A549 (cell line): ENCODE data around the gene ANKDD1A. TPM values are rescaled to one million over a fixed set of nuclear protein-coding genes. Genes with fewer than 3 reads are reported as not detected.

Experiments used
- ATAC-seq, 2 experiments: fragments of 200-7000 bp in 1 of 2; fragments of >200 bp in 1 of 2; cut with Nextera tagmentation in 1 of 2; cut with Tn5 transposase in 1 of 2; 3 replicates each; pipeline versions ENCODE4 v1.8.0 to v1.9.1; 2018 to 2020; ENCODE audit warnings: mild to moderate bottlenecking in 1 of 2, moderate library complexity in 1 of 2
- CTCF ChIA-PET: fragments of 300-600 bp; sonication (Branson Sonifier 250); formaldehyde crosslinking; extraction: SDS; loops from one replicate; lab custom pipeline; 2021; ENCODE audit warnings: antibody characterized with exemption, inconsistent platforms; lab: Yijun Ruan, JAX
- POLR2A ChIA-PET: fragments of 350-600 bp; formaldehyde crosslinking; extraction: SDS; loops from one replicate; lab custom pipeline; 2021; ENCODE audit warnings: antibody characterized with exemption, inconsistent platforms; lab: Yijun Ruan, JAX
- DNase-seq, 2 experiments: peaks; one replicate each; pipeline versions ENCODE4 v3.0.0 to v3.0.0-alpha.2; 2011 to 2016; ENCODE audit warnings: low read depth in 1 of 2, low spot score in 1 of 2
- FAIRE-seq: peaks from 2 replicates; lab custom pipeline; 2011; peaks lifted over from hg19 to GRCh38; lab: Jason Lieb, UNC
- H3K27ac ChIP-seq, 2 experiments: fragments of >200 bp; sonication (Bioruptor Twin); formaldehyde crosslinking; 3 replicates each; pipeline ENCODE4 v1.5.1; 2016 to 2017
- H3K4me1 ChIP-seq: fragments of >200 bp; sonication (Bioruptor Twin); formaldehyde crosslinking; 3 replicates; pipeline ENCODE4 v1.6.1; 2016
- H3K4me2 ChIP-seq: fragments of >200 bp; sonication (Bioruptor Twin); formaldehyde crosslinking; 3 replicates; pipeline ENCODE4 v1.6.1; 2016
- H3K4me3 ChIP-seq: fragments of >200 bp; sonication (Bioruptor Twin); formaldehyde crosslinking; 3 replicates; pipeline ENCODE4 v1.5.1; 2016
- H3K9me3 ChIP-seq: fragments of >200 bp; sonication (Bioruptor Twin); formaldehyde crosslinking; 3 replicates; pipeline ENCODE4 v1.6.1; 2016
- CBX2 ChIP-seq: fragments of 200-600 bp; sonication (generic); IDR thresholded peaks from 2 replicates; pipeline ENCODE4 v1.6.1; 2016; ENCODE audit warnings: low read depth, mild to moderate bottlenecking, borderline replicate concordance
- CHD2 ChIP-seq: fragments of 150-350 bp; IDR thresholded peaks from 2 replicates; pipeline ENCODE4 v1.6.1; 2014; ENCODE audit warnings: low read length; ENCODE audit not compliant: partially characterized antibody
- EHMT2 ChIP-seq: fragments of 200-600 bp; sonication (generic); IDR thresholded peaks from 2 replicates; pipeline ENCODE4 v1.6.1; 2016; ENCODE audit warnings: antibody characterized with exemption, low read depth, mild to moderate bottlenecking, moderate library complexity
- EP300 ChIP-seq, 2 experiments: fragments of >200 bp; sonication (Bioruptor Twin); formaldehyde crosslinking; IDR thresholded peaks; 2 replicates in 1 of 2; 3 replicates in 1 of 2; pipeline ENCODE4 v1.6.1; 2016 to 2017
- ESRRA ChIP-seq: fragments of 150-350 bp; IDR thresholded peaks from 2 replicates; pipeline ENCODE4 v1.6.1; 2014; ENCODE audit warnings: mild to moderate bottlenecking, low read length, borderline replicate concordance
- FOSB ChIP-seq: fragments of 250-450 bp; sonication (Bioruptor Pico); IDR thresholded peaks from 2 replicates; pipeline ENCODE4 v1.5.0; 2020; ENCODE audit warnings: mild to moderate bottlenecking, moderate library complexity
- FOSL2 ChIP-seq, 2 experiments: fragments of 450-650 bp in 1 of 2; fragments of >200 bp in 1 of 2; sonication (Bioruptor Twin) in 1 of 2; formaldehyde crosslinking; IDR thresholded peaks; 2 replicates each; pipeline versions ENCODE4 v1.5.0 to v1.6.1; 2016 to 2020; ENCODE audit warnings: mild to moderate bottlenecking in 1 of 2, moderate library complexity in 1 of 2
- FOXS1 ChIP-seq: fragments of 250-450 bp; sonication (Bioruptor Pico); IDR thresholded peaks from 2 replicates; pipeline ENCODE4 v1.5.0; 2020; ENCODE audit warnings: mild to moderate bottlenecking, moderate library complexity
- GATA3 ChIP-seq: IDR thresholded peaks from 2 replicates; pipeline ENCODE4 v1.6.1; 2012; ENCODE audit warnings: borderline replicate concordance
- HDAC2 ChIP-seq: fragments of 200-600 bp; sonication (generic); IDR thresholded peaks from 2 replicates; pipeline ENCODE4 v1.6.1; 2016
- HOXB13 ChIP-seq: fragments of 250-450 bp; sonication (Bioruptor Pico); IDR thresholded peaks from 2 replicates; pipeline ENCODE4 v1.5.0; 2020; ENCODE audit warnings: low read depth, mild to moderate bottlenecking, moderate library complexity
- JUN ChIP-seq, 2 experiments: fragments of >200 bp; sonication (Bioruptor Twin); formaldehyde crosslinking; IDR thresholded peaks; 2 replicates in 1 of 2; 3 replicates in 1 of 2; pipeline ENCODE4 v1.6.1; 2016 to 2017
- KDM1A ChIP-seq: fragments of 200-600 bp; sonication (generic); IDR thresholded peaks from 2 replicates; pipeline ENCODE4 v1.6.1; 2016; ENCODE audit warnings: low read depth, mild to moderate bottlenecking
- RCOR1 ChIP-seq: fragments of 150-350 bp; IDR thresholded peaks from 2 replicates; pipeline ENCODE4 v1.6.1; 2014; ENCODE audit warnings: antibody characterized with exemption, low read length, low read depth
- RFX5 ChIP-seq: fragments of 450-650 bp; IDR thresholded peaks from 2 replicates; pipeline ENCODE4 v1.7.1; 2014; ENCODE audit warnings: antibody characterized with exemption, mild to moderate bottlenecking, moderate library complexity
- TP53 ChIP-seq: fragments of 250-450 bp; sonication (Bioruptor Pico); IDR thresholded peaks from 2 replicates; pipeline ENCODE4 v1.5.0; 2021; ENCODE audit warnings: mild to moderate bottlenecking, moderate library complexity
- ZC3H11A ChIP-seq: fragments of 450-650 bp; IDR thresholded peaks from 2 replicates; pipeline ENCODE4 v1.6.1; 2014; ENCODE audit warnings: antibody characterized with exemption, mild to moderate bottlenecking
- ZFP36 ChIP-seq: fragments of 450-650 bp; IDR thresholded peaks from 2 replicates; pipeline ENCODE4 v1.6.1; 2014; ENCODE audit warnings: borderline replicate concordance; ENCODE audit not compliant: partially characterized antibody
- ZSCAN20 ChIP-seq: fragments of 250-450 bp; sonication (Bioruptor Pico); IDR thresholded peaks from 2 replicates; pipeline ENCODE4 v1.8.0; 2022; ENCODE audit warnings: mild to moderate bottlenecking, moderate library complexity
- WGBS: methylation state at CpG from one replicate; pipeline ENCODE4 v1.1.6; 2017; ENCODE audit errors: missing lambda C conversion rate; 5-methylcytosine and 5-hydroxymethylcytosine counted together
- polyA plus RNA-seq, 4 experiments: library from polyadenylated mRNA; depleted of rRNA in 3 of 4; stranded (reverse); fragments of >200 nt; fragmentation: RNase III in 1 of 4; extraction: RNeasy Plus Mini Kit Qiagen cat#74134 plus additional on column Dnase treatment in 1 of 4; gene quantifications; 2 replicates in 3 of 4; 3 replicates in 1 of 4; pipeline ENCODE4 v1.2.3, GENCODE V29; 2011 to 2017
- TF ChIP-seq, protein P1 (sequence below): IDR thresholded peaks from 2 replicates; pipeline ENCODE4 v1.6.1; 2012; ENCODE audit warnings: low read depth, borderline replicate concordance
- TF ChIP-seq, protein P2 (sequence below): IDR thresholded peaks from 2 replicates; pipeline ENCODE4 v1.6.1; 2012
- TF ChIP-seq, protein P3 (sequence below): IDR thresholded peaks from 2 replicates; pipeline ENCODE4 v1.6.1; 2012
- TF ChIP-seq, protein P4 (sequence below): fragments of >200 bp; sonication (Bioruptor Twin); formaldehyde crosslinking; IDR thresholded peaks from 2 replicates; pipeline ENCODE4 v1.6.1; 2016
- TF ChIP-seq, protein P5 (sequence below): fragments of 200-600 bp; sonication (generic); IDR thresholded peaks from 2 replicates; pipeline ENCODE4 v1.6.1; 2016; ENCODE audit warnings: antibody characterized with exemption, mild to moderate bottlenecking, moderate library complexity

Gene ANKDD1A
- polyA plus RNA-seq, 2 of the 4 experiments (the other 2 are of a cell fraction), result 2.7 to 2.8 TPM

DNA sequence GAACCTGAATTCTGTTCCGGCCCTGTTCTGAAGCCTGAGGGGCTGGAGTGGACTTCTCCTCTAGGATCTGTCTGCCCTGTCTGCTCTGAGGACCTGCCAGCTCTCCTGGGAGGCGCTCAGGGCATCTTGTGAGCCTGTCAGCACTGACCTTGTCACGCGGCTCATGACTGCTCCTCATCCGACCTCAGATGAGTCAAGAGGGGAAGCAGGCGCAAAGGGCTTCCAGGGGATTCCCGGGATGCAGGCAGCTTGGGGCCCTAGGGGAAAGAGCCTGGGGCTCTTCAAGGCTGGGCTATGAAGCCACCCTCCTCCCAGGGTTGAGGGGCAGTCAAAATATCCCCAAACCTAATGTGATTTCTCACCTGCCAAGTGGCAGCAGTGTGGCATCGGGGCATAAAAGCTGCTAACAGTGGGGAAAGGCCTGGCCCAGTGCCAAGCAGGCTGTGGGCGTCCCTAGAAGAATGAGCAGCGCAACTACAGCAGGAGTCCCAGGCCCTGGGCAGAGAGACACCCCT is 27.6 kb upstream of the ANKDD1A start:
- FAIRE-seq, result peak; percentile 54
- Histone ChIP-seq H3K4me3 (no peak overlapping the region), H3K4me2 (peak overlapping the region; percentile 62), H3K9me3 (no peaks in the 10 kb centered on the region), H3K4me1 (peaks cover 26% of the 10 kb centered on the region), H3K27ac (peak overlapping the region; percentile 49 to 76; a peak in 5 of 6 replicates)
- ChIA-PET CTCF (interaction anchor here (1.1 to 1.6 kb wide), 4 partner anchors 9 to 113 kb away, joined by 3 to 5 read pairs (median 4); no protein-coding TSS in a partner anchor), POLR2A (no interaction called here)
- WGBS, result 16% methylated on average over 9 of the region's 10 CpGs
- peak; percentile 84 to 92 for DNase-seq
- peak; percentile 91 to 94 for ATAC-seq
- TF ChIP-seq, protein P1, sequence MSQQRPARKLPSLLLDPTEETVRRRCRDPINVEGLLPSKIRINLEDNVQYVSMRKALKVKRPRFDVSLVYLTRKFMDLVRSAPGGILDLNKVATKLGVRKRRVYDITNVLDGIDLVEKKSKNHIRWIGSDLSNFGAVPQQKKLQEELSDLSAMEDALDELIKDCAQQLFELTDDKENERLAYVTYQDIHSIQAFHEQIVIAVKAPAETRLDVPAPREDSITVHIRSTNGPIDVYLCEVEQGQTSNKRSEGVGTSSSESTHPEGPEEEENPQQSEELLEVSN, result no peak
- TF ChIP-seq FOSL2 (IDR thresholded peaks at IDR 0.05), result no peak
- TF ChIP-seq FOSL2 (CRISPR knock-in tag; IDR thresholded peaks at IDR 0.05), result peak; percentile 81
- peak; percentile 24 for TF ChIP-seq ZFP36
- 0 out of 2 replicates have a peak, but pooled peaks have one; percentile 25 for TF ChIP-seq RFX5
- TF ChIP-seq, protein P2, sequence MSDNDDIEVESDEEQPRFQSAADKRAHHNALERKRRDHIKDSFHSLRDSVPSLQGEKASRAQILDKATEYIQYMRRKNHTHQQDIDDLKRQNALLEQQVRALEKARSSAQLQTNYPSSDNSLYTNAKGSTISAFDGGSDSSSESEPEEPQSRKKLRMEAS, result peak; percentile 70
- TF ChIP-seq TP53 (CRISPR knock-in tag), result no peak
- TF ChIP-seq EP300 (IDR thresholded peaks at IDR 0.05), result peak in 1 of 2 experiments; percentile 42; a peak in 1 of 5 replicates
- TF ChIP-seq FOXS1 (CRISPR knock-in tag), result no peak
- peak in 1 of 2 experiments; percentile 47; a peak in 1 of 5 replicates for TF ChIP-seq JUN (IDR thresholded peaks at IDR 0.05)

DNA sequence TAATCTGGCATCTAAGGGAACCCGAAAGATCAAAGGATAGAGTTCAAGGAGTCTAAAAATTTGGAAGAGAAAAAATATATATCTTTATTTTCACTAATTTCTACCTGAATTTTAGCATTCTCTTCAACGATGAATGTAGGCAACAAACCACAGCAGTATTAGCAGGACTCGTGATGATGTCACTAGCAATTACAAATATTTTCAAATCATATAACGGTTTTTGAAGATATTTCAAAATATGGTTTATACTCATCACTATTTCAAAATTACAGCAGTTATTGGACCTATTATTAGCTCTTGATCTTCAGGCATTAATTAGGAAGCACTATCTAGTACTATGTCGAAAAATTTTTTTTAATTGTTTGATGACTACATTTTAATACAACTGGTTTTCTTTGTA is 27.0 kb upstream of the ANKDD1A start:
- H3K4me2 ChIP-seq, result peak overlapping the region; percentile 62; the same call in 2 of the 3 replicates
- 71% methylated on average over 5 of the region's 5 CpGs for WGBS
- ChIA-PET CTCF (interaction anchor here (1.1 to 1.8 kb wide), 4 partner anchors 10 to 59 kb away, joined by 3 to 5 read pairs (median 4); no protein-coding TSS in a partner anchor), POLR2A (no interaction called here)
- H3K9me3 ChIP-seq, result no peaks in the 10 kb centered on the region
- DNase-seq (no peak), FAIRE-seq (no peak), ATAC-seq (no peak)
- peaks cover 26% of the 10 kb centered on the region for H3K4me1 ChIP-seq
- TF ChIP-seq RCOR1 (no peak), GATA3 (no peak), CBX2 (no peak), CHD2 (no peak), KDM1A (no peak), HOXB13 (CRISPR knock-in tag) (no peak), RFX5 (no peak), EHMT2 (no peak), ESRRA (no peak), FOSB (CRISPR knock-in tag) (no peak), ZC3H11A (no peak), FOXS1 (CRISPR knock-in tag) (no peak), HDAC2 (no peak), ZSCAN20 (CRISPR knock-in tag) (no peak)
- TF ChIP-seq, protein P3, sequence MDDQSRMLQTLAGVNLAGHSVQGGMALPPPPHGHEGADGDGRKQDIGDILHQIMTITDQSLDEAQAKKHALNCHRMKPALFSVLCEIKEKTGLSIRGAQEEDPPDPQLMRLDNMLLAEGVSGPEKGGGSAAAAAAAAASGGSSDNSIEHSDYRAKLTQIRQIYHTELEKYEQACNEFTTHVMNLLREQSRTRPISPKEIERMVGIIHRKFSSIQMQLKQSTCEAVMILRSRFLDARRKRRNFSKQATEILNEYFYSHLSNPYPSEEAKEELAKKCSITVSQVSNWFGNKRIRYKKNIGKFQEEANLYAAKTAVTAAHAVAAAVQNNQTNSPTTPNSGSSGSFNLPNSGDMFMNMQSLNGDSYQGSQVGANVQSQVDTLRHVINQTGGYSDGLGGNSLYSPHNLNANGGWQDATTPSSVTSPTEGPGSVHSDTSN, result no peak
- TF ChIP-seq, protein P4, sequence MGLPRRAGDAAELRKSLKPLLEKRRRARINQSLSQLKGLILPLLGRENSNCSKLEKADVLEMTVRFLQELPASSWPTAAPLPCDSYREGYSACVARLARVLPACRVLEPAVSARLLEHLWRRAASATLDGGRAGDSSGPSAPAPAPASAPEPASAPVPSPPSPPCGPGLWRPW, result no peak
- TF ChIP-seq, protein P5, sequence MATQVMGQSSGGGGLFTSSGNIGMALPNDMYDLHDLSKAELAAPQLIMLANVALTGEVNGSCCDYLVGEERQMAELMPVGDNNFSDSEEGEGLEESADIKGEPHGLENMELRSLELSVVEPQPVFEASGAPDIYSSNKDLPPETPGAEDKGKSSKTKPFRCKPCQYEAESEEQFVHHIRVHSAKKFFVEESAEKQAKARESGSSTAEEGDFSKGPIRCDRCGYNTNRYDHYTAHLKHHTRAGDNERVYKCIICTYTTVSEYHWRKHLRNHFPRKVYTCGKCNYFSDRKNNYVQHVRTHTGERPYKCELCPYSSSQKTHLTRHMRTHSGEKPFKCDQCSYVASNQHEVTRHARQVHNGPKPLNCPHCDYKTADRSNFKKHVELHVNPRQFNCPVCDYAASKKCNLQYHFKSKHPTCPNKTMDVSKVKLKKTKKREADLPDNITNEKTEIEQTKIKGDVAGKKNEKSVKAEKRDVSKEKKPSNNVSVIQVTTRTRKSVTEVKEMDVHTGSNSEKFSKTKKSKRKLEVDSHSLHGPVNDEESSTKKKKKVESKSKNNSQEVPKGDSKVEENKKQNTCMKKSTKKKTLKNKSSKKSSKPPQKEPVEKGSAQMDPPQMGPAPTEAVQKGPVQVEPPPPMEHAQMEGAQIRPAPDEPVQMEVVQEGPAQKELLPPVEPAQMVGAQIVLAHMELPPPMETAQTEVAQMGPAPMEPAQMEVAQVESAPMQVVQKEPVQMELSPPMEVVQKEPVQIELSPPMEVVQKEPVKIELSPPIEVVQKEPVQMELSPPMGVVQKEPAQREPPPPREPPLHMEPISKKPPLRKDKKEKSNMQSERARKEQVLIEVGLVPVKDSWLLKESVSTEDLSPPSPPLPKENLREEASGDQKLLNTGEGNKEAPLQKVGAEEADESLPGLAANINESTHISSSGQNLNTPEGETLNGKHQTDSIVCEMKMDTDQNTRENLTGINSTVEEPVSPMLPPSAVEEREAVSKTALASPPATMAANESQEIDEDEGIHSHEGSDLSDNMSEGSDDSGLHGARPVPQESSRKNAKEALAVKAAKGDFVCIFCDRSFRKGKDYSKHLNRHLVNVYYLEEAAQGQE, result no peak
- no peak overlapping the region; a peak in 2 of 6 replicates for H3K27ac ChIP-seq
- no peak overlapping the region for H3K4me3 ChIP-seq
